Measurements from ENCODE around the gene P2RY2.

The P2RY2 gene

GRCh38 chr11:73274722-73275380 lies 56.8 kb downstream of the P2RY2 start:
- DNase-seq (ENCODE audit: low read depth) = no peak
- Histone ChIP-seq H3K4me1 (ENCODE audit: control insufficient read depth, insufficient read depth, low read length) (no peaks in the 10 kb centered on the region), H3K9ac (ENCODE audit: low read length) (no peak overlapping the region)

GRCh38 chr11:73275381-73275750 lies 57.3 kb downstream of the P2RY2 start:
- no peak for DNase-seq (ENCODE audit: low read depth)
- no peaks in the 10 kb centered on the region for H3K4me1 ChIP-seq (ENCODE audit: control insufficient read depth, insufficient read depth, low read length)
- H3K9ac ChIP-seq (ENCODE audit: low read length) = no peak overlapping the region
- no peaks in the 10 kb centered on the region for H3K27me3 ChIP-seq (replicated peaks; ENCODE audit: control insufficient read depth, insufficient read depth, low read length)
- H3K36me3 ChIP-seq (ENCODE audit: control insufficient read depth, insufficient read depth, low read length, severe bottlenecking) = no peaks in the 10 kb centered on the region
- no peak overlapping the region for H3K4me3 ChIP-seq (ENCODE audit: low read length)
- H3K9me3 ChIP-seq (ENCODE audit: control insufficient read depth, low read length) = no peaks in the 10 kb centered on the region

More at GRCh38 chr11:73274722-73275380, 56.8 kb downstream of the P2RY2 start:
- Histone ChIP-seq H3K27me3 (replicated peaks; ENCODE audit: control insufficient read depth, insufficient read depth, low read length) (no peaks in the 10 kb centered on the region), H3K4me3 (ENCODE audit: low read length) (no peak overlapping the region), H3K9me3 (ENCODE audit: control insufficient read depth, low read length) (no peaks in the 10 kb centered on the region), H3K36me3 (ENCODE audit: control insufficient read depth, insufficient read depth, low read length, severe bottlenecking) (no peaks in the 10 kb centered on the region)

DNA sequence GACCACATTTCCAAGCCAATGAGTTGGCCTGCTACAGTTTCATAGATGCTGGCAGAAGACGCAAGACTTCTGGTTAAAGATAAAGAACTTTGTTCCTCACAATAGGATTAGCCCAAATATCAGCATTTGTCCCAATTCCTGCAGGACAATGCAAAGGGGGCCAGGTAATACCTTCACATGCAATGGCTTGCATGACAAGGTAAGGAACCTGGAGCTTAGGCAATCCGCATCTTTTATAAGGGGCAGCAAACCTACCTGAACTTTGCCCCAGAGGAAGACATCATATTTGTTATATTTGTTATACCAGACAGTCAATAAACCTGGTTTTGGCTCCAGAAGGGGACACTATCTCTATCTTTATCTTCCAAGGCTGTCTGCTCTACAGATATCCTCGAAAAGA lies 59.4 kb downstream of the P2RY2 start:
- no peaks in the 10 kb centered on the region for H3K36me3 ChIP-seq (ENCODE audit: control insufficient read depth, insufficient read depth, low read length, severe bottlenecking)
- DNase-seq (ENCODE audit: low read depth) = no peak
- H3K4me3 ChIP-seq (ENCODE audit: low read length) = no peak overlapping the region

DNA sequence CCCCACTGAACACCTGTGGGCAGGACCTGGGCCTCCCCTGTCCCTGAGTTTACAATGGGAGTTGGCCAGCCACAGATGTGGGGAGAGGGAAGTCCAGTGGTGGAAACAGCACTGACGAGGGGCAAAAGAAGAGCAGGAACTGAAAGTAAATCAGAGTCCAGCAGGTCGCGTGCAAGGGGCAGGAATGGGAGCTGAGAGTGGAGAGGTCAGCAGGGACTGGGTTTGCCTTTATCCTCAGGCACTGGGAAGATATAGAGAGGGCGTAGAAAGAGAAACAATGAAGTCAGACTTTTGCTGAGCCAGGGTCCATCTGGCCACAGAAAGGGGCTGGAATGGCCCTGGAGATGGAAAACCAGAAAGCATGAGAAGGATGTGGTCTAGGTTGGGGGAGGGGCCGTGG lies 62.5 kb downstream of the P2RY2 start:
- H3K27me3 ChIP-seq (replicated peaks; ENCODE audit: control insufficient read depth, insufficient read depth, low read length) = no peaks in the 10 kb centered on the region
- DNase-seq (ENCODE audit: low read depth) = no peak
- H3K4me3 ChIP-seq (ENCODE audit: low read length) = no peak overlapping the region
- H3K9me3 ChIP-seq (ENCODE audit: control insufficient read depth, low read length) = no peaks in the 10 kb centered on the region
- H3K4me1 ChIP-seq (ENCODE audit: control insufficient read depth, insufficient read depth, low read length) = no peaks in the 10 kb centered on the region
- no peaks in the 10 kb centered on the region for H3K36me3 ChIP-seq (ENCODE audit: control insufficient read depth, insufficient read depth, low read length, severe bottlenecking)
- H3K9ac ChIP-seq (ENCODE audit: low read length) = no peak overlapping the region

More for the DNA sequence above, 59.4 kb downstream of the P2RY2 start:
- no peaks in the 10 kb centered on the region for H3K4me1 ChIP-seq (ENCODE audit: control insufficient read depth, insufficient read depth, low read length)
- no peaks in the 10 kb centered on the region for H3K27me3 ChIP-seq (replicated peaks; ENCODE audit: control insufficient read depth, insufficient read depth, low read length)
- no peak overlapping the region for H3K9ac ChIP-seq (ENCODE audit: low read length)
- H3K9me3 ChIP-seq (ENCODE audit: control insufficient read depth, low read length) = no peaks in the 10 kb centered on the region

GRCh38 chr11:73281201-73281741 lies 63.2 kb downstream of the P2RY2 start:
- DNase-seq (ENCODE audit: low read depth) = no peak
- Histone ChIP-seq H3K9me3 (ENCODE audit: control insufficient read depth, low read length) (no peaks in the 10 kb centered on the region), H3K36me3 (ENCODE audit: control insufficient read depth, insufficient read depth, low read length, severe bottlenecking) (no peaks in the 10 kb centered on the region), H3K4me1 (ENCODE audit: control insufficient read depth, insufficient read depth, low read length) (no peaks in the 10 kb centered on the region), H3K9ac (ENCODE audit: low read length) (no peak overlapping the region), H3K27me3 (replicated peaks; ENCODE audit: control insufficient read depth, insufficient read depth, low read length) (no peaks in the 10 kb centered on the region), H3K4me3 (ENCODE audit: low read length) (no peak overlapping the region)

- no peaks in the 10 kb centered on the region for H3K9me3 ChIP-seq (ENCODE audit: control insufficient read depth, low read length)
- no peak for DNase-seq (ENCODE audit: low read depth)
- H3K9ac ChIP-seq (ENCODE audit: low read length) = no peak overlapping the region
- no peaks in the 10 kb centered on the region for H3K27me3 ChIP-seq (replicated peaks; ENCODE audit: control insufficient read depth, insufficient read depth, low read length)
- no peaks in the 10 kb centered on the region for H3K4me1 ChIP-seq (ENCODE audit: control insufficient read depth, insufficient read depth, low read length)
- H3K4me3 ChIP-seq (ENCODE audit: low read length) = no peak overlapping the region
- H3K36me3 ChIP-seq (ENCODE audit: control insufficient read depth, insufficient read depth, low read length, severe bottlenecking) = no peaks in the 10 kb centered on the region
These were observed 63.9 kb downstream of the P2RY2 start for GRCh38 chr11:73281796-73282660.

DNA sequence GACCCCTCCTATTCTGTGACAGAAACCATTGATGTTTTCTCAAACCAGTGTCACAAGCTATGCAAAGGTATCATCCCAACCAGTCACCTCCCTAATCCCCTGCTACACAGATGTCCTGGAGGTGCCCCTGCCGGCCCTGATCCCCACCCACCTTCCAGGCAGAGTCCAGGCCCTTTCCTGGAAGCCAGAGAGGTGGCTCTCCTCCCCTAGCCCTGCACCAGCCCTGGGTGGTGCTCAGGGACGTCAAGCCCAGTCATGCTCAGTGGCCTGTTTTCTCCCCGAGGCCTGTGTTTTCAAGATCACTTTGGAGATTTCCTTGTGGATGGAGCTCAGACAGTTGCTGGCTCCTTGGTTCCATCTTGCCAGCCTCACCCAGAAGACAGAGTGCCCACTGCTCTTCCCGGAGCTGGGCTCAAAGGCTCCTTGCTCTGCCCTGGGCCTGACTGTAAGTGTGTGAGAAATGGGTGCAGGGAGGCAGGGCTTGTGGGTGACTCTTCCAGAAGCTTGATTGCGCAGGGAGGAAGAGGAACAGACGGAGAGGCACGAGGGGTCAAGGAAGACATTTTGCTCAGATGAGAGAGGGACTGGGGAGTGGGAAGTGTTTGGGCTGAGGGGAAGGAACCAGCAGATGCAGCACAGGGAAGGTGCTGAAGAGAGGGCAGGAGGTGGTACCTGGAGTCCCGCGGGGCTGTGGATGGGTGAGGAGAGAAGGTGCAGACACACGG lies 65.4 kb downstream of the P2RY2 start:
- H3K9me3 ChIP-seq (ENCODE audit: control insufficient read depth, low read length) = no peaks in the 10 kb centered on the region
- H3K4me1 ChIP-seq (ENCODE audit: control insufficient read depth, insufficient read depth, low read length) = no peaks in the 10 kb centered on the region
- H3K27me3 ChIP-seq (replicated peaks; ENCODE audit: control insufficient read depth, insufficient read depth, low read length) = no peaks in the 10 kb centered on the region
- no peaks in the 10 kb centered on the region for H3K36me3 ChIP-seq (ENCODE audit: control insufficient read depth, insufficient read depth, low read length, severe bottlenecking)
- no peak for DNase-seq (ENCODE audit: low read depth)
- H3K9ac ChIP-seq (ENCODE audit: low read length) = no peak overlapping the region
- H3K4me3 ChIP-seq (ENCODE audit: low read length) = no peak overlapping the region

DNA sequence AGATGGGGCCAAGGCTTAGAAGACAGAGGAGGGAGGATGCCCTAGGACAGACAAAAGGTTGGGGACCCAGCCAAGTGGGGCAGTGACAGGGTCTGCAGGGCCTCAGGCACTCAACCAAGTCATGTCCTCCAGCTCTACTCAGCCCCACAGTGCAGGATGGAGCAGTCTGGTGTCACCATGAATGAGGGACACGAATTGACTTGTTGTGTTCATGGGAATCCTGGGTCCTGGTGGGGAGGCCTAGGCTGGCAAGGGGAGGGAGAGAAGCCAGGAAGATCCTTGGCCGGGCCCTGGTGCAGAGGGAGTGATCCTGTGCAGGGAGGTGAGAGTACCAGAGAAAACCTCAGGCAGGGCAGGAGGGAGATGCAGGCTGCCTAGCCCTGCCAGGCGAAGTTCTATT lies 66.0 kb downstream of the P2RY2 start:
- Histone ChIP-seq H3K36me3 (ENCODE audit: control insufficient read depth, insufficient read depth, low read length, severe bottlenecking) (no peaks in the 10 kb centered on the region), H3K9me3 (ENCODE audit: control insufficient read depth, low read length) (no peaks in the 10 kb centered on the region), H3K4me3 (ENCODE audit: low read length) (no peak overlapping the region), H3K27me3 (replicated peaks; ENCODE audit: control insufficient read depth, insufficient read depth, low read length) (no peaks in the 10 kb centered on the region), H3K9ac (ENCODE audit: low read length) (no peak overlapping the region), H3K4me1 (ENCODE audit: control insufficient read depth, insufficient read depth, low read length) (peaks cover 4% of the 10 kb centered on the region)
- no peak for DNase-seq (ENCODE audit: low read depth)

- no peaks in the 10 kb centered on the region for H3K9me3 ChIP-seq (ENCODE audit: control insufficient read depth, low read length)
- DNase-seq (ENCODE audit: low read depth) = no peak
- no peaks in the 10 kb centered on the region for H3K36me3 ChIP-seq (ENCODE audit: control insufficient read depth, insufficient read depth, low read length, severe bottlenecking)
- H3K4me3 ChIP-seq (ENCODE audit: low read length) = no peak overlapping the region
- H3K4me1 ChIP-seq (ENCODE audit: control insufficient read depth, insufficient read depth, low read length) = peaks cover 12% of the 10 kb centered on the region
- H3K9ac ChIP-seq (ENCODE audit: low read length) = no peak overlapping the region
- no peaks in the 10 kb centered on the region for H3K27me3 ChIP-seq (replicated peaks; ENCODE audit: control insufficient read depth, insufficient read depth, low read length)
These were observed 67.6 kb downstream of the P2RY2 start for GRCh38 chr11:73285721-73286120.
